ENCODE data around the gene MEF2D.
A peak's percentile ranks its signal among the peaks of the same experiment; 100 is the strongest.

The MEF2D gene

DNA sequence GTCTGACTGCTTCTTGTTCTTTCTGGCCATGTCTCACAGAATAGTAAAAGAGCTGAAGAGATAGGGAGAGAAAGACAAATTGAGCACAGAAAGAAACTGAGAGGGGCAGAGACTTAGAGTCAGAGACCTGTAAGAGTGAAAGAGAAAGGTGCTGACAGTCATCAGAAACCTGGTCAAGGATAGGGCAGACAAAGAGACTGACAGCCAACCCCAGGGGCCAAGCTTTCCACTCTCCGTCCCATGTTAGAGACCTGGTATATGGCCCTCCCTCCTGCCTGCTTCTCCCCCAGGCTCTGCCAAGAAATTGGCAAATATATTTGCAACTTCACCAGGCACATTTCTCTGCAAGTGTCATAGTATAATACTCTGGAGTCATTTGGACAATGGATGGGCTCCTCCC lies 67.0 kb downstream of the MEF2D start:
- in situ Hi-C loops (cut with MboI; ENCODE audit: low sequenced_read_pairs, unreplicated experiment), result no loop called here
- TF ChIP-seq, protein P1, sequence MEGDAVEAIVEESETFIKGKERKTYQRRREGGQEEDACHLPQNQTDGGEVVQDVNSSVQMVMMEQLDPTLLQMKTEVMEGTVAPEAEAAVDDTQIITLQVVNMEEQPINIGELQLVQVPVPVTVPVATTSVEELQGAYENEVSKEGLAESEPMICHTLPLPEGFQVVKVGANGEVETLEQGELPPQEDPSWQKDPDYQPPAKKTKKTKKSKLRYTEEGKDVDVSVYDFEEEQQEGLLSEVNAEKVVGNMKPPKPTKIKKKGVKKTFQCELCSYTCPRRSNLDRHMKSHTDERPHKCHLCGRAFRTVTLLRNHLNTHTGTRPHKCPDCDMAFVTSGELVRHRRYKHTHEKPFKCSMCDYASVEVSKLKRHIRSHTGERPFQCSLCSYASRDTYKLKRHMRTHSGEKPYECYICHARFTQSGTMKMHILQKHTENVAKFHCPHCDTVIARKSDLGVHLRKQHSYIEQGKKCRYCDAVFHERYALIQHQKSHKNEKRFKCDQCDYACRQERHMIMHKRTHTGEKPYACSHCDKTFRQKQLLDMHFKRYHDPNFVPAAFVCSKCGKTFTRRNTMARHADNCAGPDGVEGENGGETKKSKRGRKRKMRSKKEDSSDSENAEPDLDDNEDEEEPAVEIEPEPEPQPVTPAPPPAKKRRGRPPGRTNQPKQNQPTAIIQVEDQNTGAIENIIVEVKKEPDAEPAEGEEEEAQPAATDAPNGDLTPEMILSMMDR (IDR thresholded peaks at IDR 0.05; ENCODE audit: borderline replicate concordance, control extremely low read depth, extremely low read depth, insufficient read depth, missing control alignments), result no peak

DNA sequence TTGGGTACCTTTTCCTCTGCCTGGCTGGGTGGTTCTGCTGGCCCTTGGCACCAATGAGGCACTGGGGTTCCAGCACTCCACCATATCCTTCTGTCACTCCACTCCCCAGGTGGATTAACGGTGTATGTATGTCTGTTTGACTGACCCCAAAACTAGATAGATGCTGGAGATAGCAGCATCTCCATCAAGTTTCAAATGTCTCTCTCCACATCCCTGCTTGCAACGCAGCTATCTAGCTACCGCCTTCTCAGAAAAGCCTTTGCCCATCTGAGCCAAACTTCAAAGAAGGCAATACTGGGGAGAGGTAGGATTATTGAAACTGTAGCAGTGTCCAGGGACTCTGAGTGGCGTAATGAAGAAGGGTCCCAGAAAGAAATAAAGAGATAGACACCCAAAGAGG lies 67.5 kb downstream of the MEF2D start:
- no peak for DNase-seq (ENCODE audit: low spot score)
- TF ChIP-seq, protein P1 (IDR thresholded peaks at IDR 0.05; ENCODE audit: borderline replicate concordance, control extremely low read depth, extremely low read depth, insufficient read depth, missing control alignments), result no peak
- in situ Hi-C loops (cut with MboI; ENCODE audit: low sequenced_read_pairs, unreplicated experiment), result no loop called here

More for the DNA sequence above, 67.0 kb downstream of the MEF2D start:
- peak; percentile 63 for DNase-seq (ENCODE audit: low spot score)

DNA sequence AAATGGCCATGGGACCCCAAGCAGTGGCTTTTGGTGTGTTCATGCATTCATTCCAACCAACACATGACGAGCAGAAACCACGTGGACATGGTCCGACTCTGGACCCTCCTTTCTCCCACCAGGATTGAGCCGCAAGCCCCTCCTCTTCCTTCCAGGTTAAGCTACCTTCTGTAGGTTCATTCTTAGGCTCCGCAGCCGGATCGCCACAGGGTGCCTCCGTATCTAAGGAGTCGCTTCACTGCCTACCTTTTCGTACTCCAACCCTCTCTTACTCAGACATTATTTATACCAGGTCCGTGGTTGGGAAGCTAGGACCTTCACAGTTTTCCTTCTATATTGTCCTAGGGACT lies 67.9 kb downstream of the MEF2D start:
- no peak for DNase-seq (ENCODE audit: low spot score)
- TF ChIP-seq, protein P1 (IDR thresholded peaks at IDR 0.05; ENCODE audit: borderline replicate concordance, control extremely low read depth, extremely low read depth, insufficient read depth, missing control alignments), result no peak
- in situ Hi-C loops (cut with MboI; ENCODE audit: low sequenced_read_pairs, unreplicated experiment), result no loop called here

DNA sequence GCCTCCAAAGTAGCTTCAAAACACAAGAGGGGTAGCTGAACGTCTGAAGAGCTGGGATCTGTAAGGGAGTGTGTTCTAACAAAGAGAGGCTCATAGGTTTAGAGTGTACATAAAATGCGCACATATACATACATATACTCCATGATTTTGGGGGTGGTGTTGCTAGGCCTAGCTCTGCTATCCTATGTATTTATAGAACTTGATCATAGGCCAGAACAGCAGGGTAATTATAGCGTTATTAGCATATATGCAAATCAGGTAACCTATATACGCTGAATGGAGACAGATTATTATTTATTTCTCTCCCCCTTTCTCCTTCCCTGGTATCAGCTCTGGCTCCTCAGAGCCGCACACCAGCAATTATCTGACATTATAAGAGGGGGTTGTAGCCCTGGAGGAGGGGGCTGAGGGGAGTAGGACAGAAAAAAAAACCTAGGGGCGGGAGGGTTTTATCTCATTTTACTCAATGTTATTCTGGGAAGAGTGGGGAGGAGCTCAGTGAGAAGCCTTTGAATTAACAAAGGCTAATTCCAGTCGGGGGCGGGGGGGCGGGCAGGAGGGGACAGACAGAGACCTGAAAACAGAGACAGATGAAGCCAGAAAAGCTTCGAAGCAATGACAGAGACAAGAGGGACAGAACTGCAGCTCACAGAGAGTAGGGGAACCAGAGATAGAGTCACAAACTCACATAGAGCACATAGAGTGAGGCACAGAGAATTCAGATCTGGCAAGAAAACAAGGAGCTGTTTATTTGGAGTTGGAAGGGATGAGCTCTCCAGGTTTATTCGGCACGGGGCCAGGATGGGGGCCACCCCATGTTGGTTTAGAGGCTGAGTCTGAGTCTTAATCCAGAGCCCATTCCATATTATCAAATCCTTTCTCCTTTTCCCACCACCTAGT lies 68.6 kb downstream of the MEF2D start:
- in situ Hi-C loops (cut with MboI; ENCODE audit: low sequenced_read_pairs, unreplicated experiment), result no loop called here
- DNase-seq (ENCODE audit: low spot score), result no peak
- TF ChIP-seq, protein P1 (IDR thresholded peaks at IDR 0.05; ENCODE audit: borderline replicate concordance, control extremely low read depth, extremely low read depth, insufficient read depth, missing control alignments), result no peak

DNA sequence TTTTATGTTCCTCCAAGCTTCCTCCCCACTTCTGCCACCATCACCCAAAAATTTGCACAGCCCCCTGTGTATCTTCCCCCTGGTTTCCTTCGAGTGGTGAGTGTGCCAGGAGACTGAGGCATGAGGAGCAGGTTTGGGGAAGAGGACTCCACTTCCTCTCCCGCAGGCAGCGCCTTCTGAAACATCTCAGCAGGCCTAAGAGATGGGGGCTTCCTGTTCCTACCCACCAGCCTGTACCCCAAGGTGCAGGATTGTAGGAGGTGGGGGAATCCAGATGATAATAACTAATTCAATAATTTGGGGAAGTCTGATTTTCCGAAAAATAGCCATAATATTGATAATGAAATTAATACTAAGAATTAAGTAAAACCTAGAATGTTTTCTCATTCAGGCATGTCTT lies 69.2 kb downstream of the MEF2D start:
- TF ChIP-seq, protein P1 (IDR thresholded peaks at IDR 0.05; ENCODE audit: borderline replicate concordance, control extremely low read depth, extremely low read depth, insufficient read depth, missing control alignments), result no peak
- in situ Hi-C loops (cut with MboI; ENCODE audit: low sequenced_read_pairs, unreplicated experiment), result no loop called here

DNA sequence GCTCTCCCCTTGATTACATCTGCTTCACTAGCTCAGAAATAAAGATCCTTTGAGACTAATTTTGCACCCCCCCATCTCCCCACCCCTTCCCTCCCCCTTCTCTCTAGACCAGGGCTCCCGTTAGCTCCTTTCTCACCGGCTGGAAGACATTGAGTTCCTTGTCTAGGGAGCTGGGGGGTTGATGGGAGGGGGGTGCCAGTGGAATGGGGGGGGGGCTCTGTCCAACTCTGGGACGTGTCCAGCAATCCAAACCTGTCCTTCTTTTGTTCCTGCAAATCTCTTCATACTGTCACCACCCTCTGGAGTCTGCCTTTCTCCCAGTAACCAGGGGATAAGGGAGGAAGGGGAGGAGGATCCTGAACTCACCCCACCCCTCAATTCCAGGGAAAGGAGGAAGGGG lies 69.7 kb downstream of the MEF2D start:
- no peak for DNase-seq (ENCODE audit: low spot score)
- TF ChIP-seq, protein P1 (IDR thresholded peaks at IDR 0.05; ENCODE audit: borderline replicate concordance, control extremely low read depth, extremely low read depth, insufficient read depth, missing control alignments), result no peak
- in situ Hi-C loops (cut with MboI; ENCODE audit: low sequenced_read_pairs, unreplicated experiment), result no loop called here

More for the DNA sequence above, 69.2 kb downstream of the MEF2D start:
- no peak for DNase-seq (ENCODE audit: low spot score)

Data from GM13976 (cell line).